Psoas muscle (tissue), 8 donors: ENCODE results near the gene ZPLD1. TPM values are rescaled to one million over a fixed set of nuclear protein-coding genes. Genes with fewer than 3 reads are reported as not detected.

Source experiments
- ATAC-seq, 4 donors: fragments of 200-7000 bp; cut with Tn5 transposase; one replicate each; pipeline ENCODE4 v1.9.1; 2020; ENCODE audit warnings: moderate library complexity in 3 of 4, mild to moderate bottlenecking in 2 of 4
- DNase-seq, 2 donors: peaks; one replicate each; pipeline ENCODE4 v3.0.0-alpha.2; 2020
- H3K27ac ChIP-seq: fragments of 200-600 bp; one replicate; pipeline ENCODE4 v1.8.0; 2022
- H3K27me3 ChIP-seq, 3 donors: fragments of 200-600 bp in 1 of 3; one replicate each; pipeline versions ENCODE4 v1.6.1 to v1.8.0; 2013 to 2022; ENCODE audit warnings: low read length in 2 of 3, mild to moderate bottlenecking in 2 of 3, moderate library complexity in 1 of 3; ENCODE audit not compliant: insufficient read depth in 3 of 3
- H3K36me3 ChIP-seq, 2 donors: fragments of 200-600 bp in 1 of 2; one replicate each; pipeline versions ENCODE4 v1.6.1 to v1.8.0; 2013 to 2022; ENCODE audit warnings: low read depth in 1 of 2, mild to moderate bottlenecking in 1 of 2, moderate library complexity in 1 of 2; ENCODE audit not compliant: insufficient read depth in 1 of 2
- H3K4me1 ChIP-seq: fragments of 200-600 bp; one replicate; pipeline ENCODE4 v1.8.0; 2022
- H3K4me3 ChIP-seq: fragments of 200-600 bp; one replicate; pipeline ENCODE4 v1.8.0; 2022; ENCODE audit warnings: mild to moderate bottlenecking
- H3K9me3 ChIP-seq: fragments of 200-600 bp; one replicate; pipeline ENCODE4 v1.8.0; 2022
- WGBS, 3 donors: extraction: QIAGEN DNeasy Blood & Tissue Kit; methylation state at CpG; one replicate each; pipeline versions ENCODE4 v1.1.6 to v1.1.7; 2013; 5-methylcytosine and 5-hydroxymethylcytosine counted together
- intact Hi-C, 2 donors: fragments of 100-400 bp; cut with DNase I; formaldehyde crosslinking; loops; one replicate each; pipeline versions ENCODE4 v1.11.0 to v1.14.2; 2022
- polyA plus RNA-seq, 3 donors: library from polyadenylated mRNA; stranded (reverse); fragments of 200-250 nt; gene quantifications; one replicate each; pipeline ENCODE4 v1.2.3, GENCODE V29; 2013
- total RNA-seq, 4 donors: library from RNA; stranded (reverse); fragmentation: NEBNext Ultra II Directional in 2 of 4; extraction: Animal tissue kit (Norgen Biotek cat#: 25700) in 2 of 4; gene quantifications; one replicate each; pipeline versions ENCODE4 v1.2.1 to v1.2.4, GENCODE V29; 2021 to 2023
- TF ChIP-seq, protein P1 (sequence below): fragments of 200-600 bp; IDR thresholded peaks from one replicate; pipeline ENCODE4 v1.8.0; 2022; ENCODE audit warnings: antibody characterized with exemption
- donor health status: healthy with polysubstance abuse.
- donor health status: DM: no; HTN: no; CAD: no; lungs with moderate emphysema.
- donor health status: Bipolar disorder and iron deficiency.
- donor health status: healthy.
- donor health status: DM: yes; HTN: yes; CAD: no.
- donor health status: DM: no; HTN: no; CAD: no.
- donor health status: DM: no; HTN: no; CAD: no.
- donor health status: DM: yes; HTN: yes; CAD: no.

The ZPLD1 gene
- total and polyA plus RNA-seq, 7 donors = 0.01 to 0.50 TPM; not detected in 5

DNA sequence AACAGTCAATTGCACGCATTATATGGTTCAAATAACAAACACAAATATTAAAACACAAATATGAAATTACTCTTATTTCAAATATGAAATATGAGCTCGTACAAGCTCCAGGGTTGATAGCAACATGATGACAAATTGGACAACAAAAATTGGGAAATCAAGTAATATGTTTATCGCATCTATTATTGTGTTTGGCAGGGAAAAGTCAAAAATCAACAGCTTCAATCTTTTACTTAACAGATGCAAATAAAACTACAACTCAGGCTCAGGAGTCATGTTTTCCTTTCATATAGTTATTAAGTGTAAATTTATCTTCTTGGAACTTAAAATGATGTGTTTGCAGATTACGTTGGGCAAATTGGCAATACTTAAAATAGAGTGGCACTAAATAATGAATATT is 41.4 kb downstream of the ZPLD1 start:
- 77 to 82% (median 77%) methylated on average over 4 of the region's 4 CpGs for WGBS, 3 donors
- Histone ChIP-seq H3K4me3 (no peak overlapping the region), H3K27me3 (no peaks in the 10 kb centered on the region), H3K36me3 (no peaks in the 10 kb centered on the region), H3K27ac (no peak overlapping the region), H3K4me1 (no peaks in the 10 kb centered on the region), H3K9me3 (no peaks in the 10 kb centered on the region)
- TF ChIP-seq, protein P1, sequence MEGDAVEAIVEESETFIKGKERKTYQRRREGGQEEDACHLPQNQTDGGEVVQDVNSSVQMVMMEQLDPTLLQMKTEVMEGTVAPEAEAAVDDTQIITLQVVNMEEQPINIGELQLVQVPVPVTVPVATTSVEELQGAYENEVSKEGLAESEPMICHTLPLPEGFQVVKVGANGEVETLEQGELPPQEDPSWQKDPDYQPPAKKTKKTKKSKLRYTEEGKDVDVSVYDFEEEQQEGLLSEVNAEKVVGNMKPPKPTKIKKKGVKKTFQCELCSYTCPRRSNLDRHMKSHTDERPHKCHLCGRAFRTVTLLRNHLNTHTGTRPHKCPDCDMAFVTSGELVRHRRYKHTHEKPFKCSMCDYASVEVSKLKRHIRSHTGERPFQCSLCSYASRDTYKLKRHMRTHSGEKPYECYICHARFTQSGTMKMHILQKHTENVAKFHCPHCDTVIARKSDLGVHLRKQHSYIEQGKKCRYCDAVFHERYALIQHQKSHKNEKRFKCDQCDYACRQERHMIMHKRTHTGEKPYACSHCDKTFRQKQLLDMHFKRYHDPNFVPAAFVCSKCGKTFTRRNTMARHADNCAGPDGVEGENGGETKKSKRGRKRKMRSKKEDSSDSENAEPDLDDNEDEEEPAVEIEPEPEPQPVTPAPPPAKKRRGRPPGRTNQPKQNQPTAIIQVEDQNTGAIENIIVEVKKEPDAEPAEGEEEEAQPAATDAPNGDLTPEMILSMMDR = no peak
- DNase-seq (no peak), ATAC-seq (no peak)
- intact Hi-C loops = no loop called here

DNA sequence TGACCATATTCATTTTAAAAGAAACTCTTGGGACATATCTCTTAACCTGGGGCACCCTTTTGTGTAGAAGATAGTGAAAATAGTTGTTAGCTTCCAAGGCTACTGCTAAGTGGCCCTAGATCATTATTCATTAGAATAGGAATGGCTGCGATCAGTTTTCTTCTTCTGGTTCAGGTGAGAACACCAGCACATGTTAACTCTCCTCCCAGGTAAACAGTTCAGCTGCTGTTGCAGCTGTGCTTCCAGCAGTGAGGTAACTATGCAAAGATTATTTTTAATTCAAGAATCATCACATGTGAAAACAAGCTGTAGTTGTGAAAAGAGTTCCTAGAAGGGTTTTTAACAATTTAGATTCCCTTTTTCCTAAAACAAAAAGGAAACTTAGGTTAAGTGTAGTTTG is 43.3 kb downstream of the ZPLD1 start:
- intact Hi-C loops = no loop called here
- TF ChIP-seq, protein P1 = no peak
- Histone ChIP-seq H3K27ac (no peak overlapping the region), H3K27me3 (no peaks in the 10 kb centered on the region), H3K4me1 (no peaks in the 10 kb centered on the region), H3K9me3 (no peaks in the 10 kb centered on the region), H3K4me3 (no peak overlapping the region), H3K36me3 (no peaks in the 10 kb centered on the region)
- DNase-seq (no peak), ATAC-seq (no peak)
- WGBS, 3 donors = 89 to 93% (median 93%) methylated on average over 1 of the region's 1 CpG

DNA sequence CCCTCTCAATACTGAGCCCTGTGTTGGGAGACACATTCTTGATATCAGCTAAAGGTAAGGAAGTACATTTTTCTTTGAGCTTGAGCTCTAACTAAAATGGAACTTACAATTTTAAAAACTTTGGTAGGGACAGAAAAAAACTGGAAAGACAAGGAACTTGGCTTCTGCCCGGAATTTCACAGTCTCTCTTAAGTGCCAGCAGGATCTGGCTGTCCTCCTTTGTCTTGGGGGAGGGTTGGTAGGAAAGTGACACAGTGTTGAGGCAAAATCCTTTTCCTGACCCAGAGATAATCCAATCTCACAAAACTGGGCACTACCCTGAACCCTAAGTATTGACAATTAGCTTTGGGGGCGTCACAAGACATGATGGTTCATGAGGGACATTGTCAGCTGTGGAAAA is 45.3 kb downstream of the ZPLD1 start:
- H3K27ac ChIP-seq = no peak overlapping the region
- intact Hi-C loops = no loop called here
- no peaks in the 10 kb centered on the region for H3K27me3 ChIP-seq
- H3K4me3 ChIP-seq = no peak overlapping the region
- ATAC-seq = no peak
- no peaks in the 10 kb centered on the region for H3K9me3 ChIP-seq
- TF ChIP-seq, protein P1 = no peak
- H3K36me3 ChIP-seq = no peaks in the 10 kb centered on the region
- 17 to 33% (median 22%) methylated on average over 2 of the region's 2 CpGs for WGBS, 3 donors
- no peak for DNase-seq
- no peaks in the 10 kb centered on the region for H3K4me1 ChIP-seq

DNA sequence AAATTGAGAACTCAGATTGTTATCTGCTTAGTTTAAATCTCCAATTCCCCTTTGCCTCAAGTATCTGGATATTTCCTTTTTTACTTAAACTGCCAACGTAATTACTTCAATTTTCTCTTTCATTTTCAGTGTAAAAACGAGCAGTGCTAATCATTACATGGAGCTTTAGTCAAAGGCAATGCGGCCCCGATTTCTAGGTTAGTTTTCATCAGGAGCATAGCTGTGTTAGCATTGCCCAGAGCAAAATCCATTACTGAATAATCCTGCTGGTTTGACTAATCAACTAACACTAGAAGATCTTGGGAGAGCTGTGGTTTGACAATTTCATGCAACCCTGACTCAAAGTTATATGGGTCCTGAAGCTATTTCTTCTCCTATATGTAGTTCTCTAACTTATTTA is 46.2 kb downstream of the ZPLD1 start:
- Histone ChIP-seq H3K4me3 (no peak overlapping the region), H3K36me3 (no peaks in the 10 kb centered on the region), H3K27ac (no peak overlapping the region), H3K4me1 (no peaks in the 10 kb centered on the region), H3K9me3 (no peaks in the 10 kb centered on the region), H3K27me3 (no peaks in the 10 kb centered on the region)
- WGBS, 3 donors = 23 to 33% (median 29%) methylated on average over 4 of the region's 4 CpGs
- intact Hi-C loops = no loop called here
- DNase-seq (no peak), ATAC-seq (no peak)
- TF ChIP-seq, protein P1 = no peak

DNA sequence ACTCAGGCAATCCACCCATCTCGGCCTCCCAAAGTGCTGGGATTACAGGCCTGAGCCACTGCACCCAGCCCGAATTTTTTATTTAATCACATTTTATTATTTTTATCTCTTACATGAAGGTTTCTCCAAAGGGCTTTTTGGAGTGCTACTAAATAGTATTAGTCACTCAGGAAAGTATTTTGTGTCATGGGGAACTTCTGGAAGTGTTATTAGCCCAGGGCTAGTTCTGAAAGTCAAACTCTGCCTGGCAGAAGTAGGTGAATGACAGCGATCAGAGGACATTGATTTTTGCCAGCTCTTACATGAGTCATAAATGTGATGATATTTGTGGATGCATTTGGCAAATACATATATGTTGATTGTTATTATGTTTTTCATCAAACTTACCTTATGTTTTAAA is 48.7 kb downstream of the ZPLD1 start:
- H3K4me1 ChIP-seq = no peaks in the 10 kb centered on the region
- ATAC-seq (no peak), DNase-seq (no peak)
- TF ChIP-seq, protein P1 = no peak
- no peak overlapping the region for H3K4me3 ChIP-seq
- no peaks in the 10 kb centered on the region for H3K9me3 ChIP-seq
- 49 to 70% (median 52%) methylated on average over 3 of the region's 3 CpGs for WGBS, 3 donors
- H3K27me3 ChIP-seq = no peaks in the 10 kb centered on the region
- no peak overlapping the region for H3K27ac ChIP-seq
- no peaks in the 10 kb centered on the region for H3K36me3 ChIP-seq
- intact Hi-C loops = no loop called here
